GM13976 (cell line): ENCODE results near the gene GFPT1.

Experiments used
- DNase-seq: peaks from one replicate; pipeline ENCODE4 v3.0.0; 2012; ENCODE audit warnings: low spot score
- in situ Hi-C: fragments of 300-500 bp; cut with MboI; formaldehyde crosslinking; loops from one replicate; pipeline ENCODE4 v1.12.0; 2022; ENCODE audit warnings: low sequenced_read_pairs, mixed read lengths, inconsistent platforms; ENCODE audit not compliant: unreplicated experiment
- TF ChIP-seq, protein P1 (sequence below): IDR thresholded peaks from 2 replicates; pipeline ENCODE4 v1.5.1; 2012; ENCODE audit warnings: borderline replicate concordance, mild to moderate bottlenecking; ENCODE audit not compliant: insufficient read depth; ENCODE audit errors: extremely low read depth, missing control alignments, control extremely low read depth

Gene GFPT1

GRCh38 chr2:69386789-69387734 is at the start of gene GFPT1:
Gene GFPT1, minus strand, starts transcription at chr2:69387227. Its CDS starts 156 bp downstream, at chr2:69387071.
- DNase-seq, result peak; percentile 97
- TF ChIP-seq, protein P1, sequence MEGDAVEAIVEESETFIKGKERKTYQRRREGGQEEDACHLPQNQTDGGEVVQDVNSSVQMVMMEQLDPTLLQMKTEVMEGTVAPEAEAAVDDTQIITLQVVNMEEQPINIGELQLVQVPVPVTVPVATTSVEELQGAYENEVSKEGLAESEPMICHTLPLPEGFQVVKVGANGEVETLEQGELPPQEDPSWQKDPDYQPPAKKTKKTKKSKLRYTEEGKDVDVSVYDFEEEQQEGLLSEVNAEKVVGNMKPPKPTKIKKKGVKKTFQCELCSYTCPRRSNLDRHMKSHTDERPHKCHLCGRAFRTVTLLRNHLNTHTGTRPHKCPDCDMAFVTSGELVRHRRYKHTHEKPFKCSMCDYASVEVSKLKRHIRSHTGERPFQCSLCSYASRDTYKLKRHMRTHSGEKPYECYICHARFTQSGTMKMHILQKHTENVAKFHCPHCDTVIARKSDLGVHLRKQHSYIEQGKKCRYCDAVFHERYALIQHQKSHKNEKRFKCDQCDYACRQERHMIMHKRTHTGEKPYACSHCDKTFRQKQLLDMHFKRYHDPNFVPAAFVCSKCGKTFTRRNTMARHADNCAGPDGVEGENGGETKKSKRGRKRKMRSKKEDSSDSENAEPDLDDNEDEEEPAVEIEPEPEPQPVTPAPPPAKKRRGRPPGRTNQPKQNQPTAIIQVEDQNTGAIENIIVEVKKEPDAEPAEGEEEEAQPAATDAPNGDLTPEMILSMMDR, result no peak
- in situ Hi-C loops, result no loop called here

DNA sequence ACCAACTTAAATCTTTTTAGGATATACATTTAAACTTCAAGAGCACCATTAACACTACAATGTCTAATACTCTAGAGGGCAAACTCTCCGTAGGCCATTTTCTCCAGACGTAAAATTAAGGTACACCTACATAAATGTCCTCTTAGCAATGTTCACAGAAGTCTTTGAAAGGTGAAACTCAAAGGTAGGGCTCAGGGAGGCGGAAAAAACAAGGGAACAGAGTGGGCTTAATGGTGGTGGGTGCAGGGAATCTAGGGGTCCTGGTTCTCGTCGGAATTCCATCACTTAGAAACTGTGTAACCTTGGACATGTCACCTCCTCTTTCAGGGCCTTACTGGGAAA is 49.5 kb upstream of the GFPT1 start:
- TF ChIP-seq, protein P1, result peak; percentile 19
- DNase-seq, result peak; percentile 35
- in situ Hi-C loops, result no loop called here

GRCh38 chr2:69434753-69435152 is 47.7 kb upstream of the GFPT1 start:
- TF ChIP-seq, protein P1, result no peak
- DNase-seq, result no peak
- in situ Hi-C loops, result no loop called here

- TF ChIP-seq, protein P1, result no peak
- DNase-seq, result no peak
- in situ Hi-C loops, result no loop called here
Observed at GRCh38 chr2:69429491-69430183, 42.6 kb upstream of the GFPT1 start.

DNA sequence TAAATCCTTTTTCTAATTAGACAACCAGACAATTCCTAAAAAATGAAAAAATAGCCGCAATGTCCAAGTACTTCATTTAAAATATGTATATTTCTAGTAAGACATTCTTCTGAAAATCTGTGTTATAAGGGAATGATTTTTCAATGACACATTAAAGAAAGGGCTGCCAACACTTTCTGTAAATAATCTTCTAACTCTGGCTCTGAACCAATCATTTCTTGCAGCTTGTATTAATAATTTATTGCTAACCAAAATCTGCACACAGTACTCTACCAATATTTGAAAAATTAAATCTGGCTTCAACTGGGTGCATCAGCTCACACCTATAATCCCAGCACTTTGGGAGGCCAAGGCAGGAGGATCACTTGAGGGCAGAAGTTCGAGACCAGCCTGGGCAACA is 42.0 kb upstream of the GFPT1 start:
- TF ChIP-seq, protein P1, result no peak
- DNase-seq, result no peak
- in situ Hi-C loops, result no loop called here

GRCh38 chr2:69424419-69424818 is 37.4 kb upstream of the GFPT1 start:
- TF ChIP-seq, protein P1, result no peak
- in situ Hi-C loops, result no loop called here
- DNase-seq, result no peak
